GM23338 (cell line): ENCODE data around the gene NEK11. TPM values are rescaled to one million over a fixed set of nuclear protein-coding genes. Genes with fewer than 3 reads are reported as not detected.

Experiments
- ATAC-seq: fragments of 200-7000 bp; cut with Tn5 transposase; 3 replicates; pipeline ENCODE4 v1.9.1; 2020
- DNase-seq: peaks from one replicate; pipeline ENCODE4 v3.0.0-alpha.2; 2015; ENCODE audit warnings: low spot score
- H2AFZ ChIP-seq: fragments of 200-600 bp; sonication (generic); 2 replicates; pipeline ENCODE4 v1.8.0; 2016; ENCODE audit warnings: antibody characterized with exemption, mild to moderate bottlenecking, moderate library complexity
- H3F3A ChIP-seq: fragments of 200-600 bp; sonication (generic); replicated peaks from 2 replicates; pipeline ENCODE4 v1.8.0; 2017; ENCODE audit warnings: antibody characterized with exemption, mixed run types, low read depth
- H3K27ac ChIP-seq: fragments of 200-600 bp; sonication (generic); 2 replicates; pipeline ENCODE4 v1.6.1; 2016; ENCODE audit warnings: low read depth
- H3K27me3 ChIP-seq: fragments of 200-600 bp; sonication (generic); 2 replicates; pipeline ENCODE4 v1.8.0; 2016; ENCODE audit warnings: mild to moderate bottlenecking, mixed run types, moderate library complexity; ENCODE audit not compliant: insufficient read depth
- H3K36me3 ChIP-seq: fragments of 200-600 bp; sonication (generic); 2 replicates; pipeline ENCODE4 v1.8.0; 2016; ENCODE audit warnings: mild to moderate bottlenecking; ENCODE audit not compliant: insufficient read depth
- H3K4me1 ChIP-seq: fragments of 200-600 bp; sonication (generic); 2 replicates; pipeline ENCODE4 v1.8.0; 2016; ENCODE audit warnings: mild to moderate bottlenecking, moderate library complexity; ENCODE audit not compliant: insufficient read depth
- H3K4me2 ChIP-seq: fragments of 200-600 bp; sonication (generic); 2 replicates; pipeline ENCODE4 v1.7.1; 2017; ENCODE audit warnings: mixed run types
- H3K4me3 ChIP-seq: fragments of 200-600 bp; sonication (generic); 2 replicates; pipeline ENCODE4 v1.6.1; 2016; ENCODE audit warnings: mixed run types
- H3K79me2 ChIP-seq: fragments of 200-600 bp; sonication (generic); replicated peaks from 2 replicates; pipeline ENCODE4 v1.8.0; 2017; ENCODE audit warnings: mild to moderate bottlenecking; ENCODE audit not compliant: insufficient read depth
- H3K9me2 ChIP-seq: fragments of 200-600 bp; sonication (generic); 2 replicates; pipeline ENCODE4 v1.8.0; 2017; ENCODE audit not compliant: insufficient read depth
- H4K20me1 ChIP-seq: fragments of 200-600 bp; sonication (generic); replicated peaks from 2 replicates; pipeline ENCODE4 v1.8.0; 2017; ENCODE audit warnings: mild to moderate bottlenecking; ENCODE audit not compliant: insufficient read depth
- H3K27ac Mint-ChIP-seq: 2 replicates; pipeline ENCODE4 v1.8.0; 2020; ENCODE audit warnings: inconsistent platforms, mild to moderate bottlenecking, moderate library complexity, mixed read lengths
- H3K27me3 Mint-ChIP-seq: 3 replicates; pipeline ENCODE4 v1.8.0; 2022; ENCODE audit warnings: low read depth, mild to moderate bottlenecking, moderate library complexity, mixed read lengths, inconsistent platforms; ENCODE audit not compliant: insufficient read depth, poor library complexity
- H3K36me3 Mint-ChIP-seq: 3 replicates; pipeline ENCODE4 v1.8.0; 2021; ENCODE audit warnings: low read depth, mild to moderate bottlenecking, inconsistent platforms, moderate library complexity, mixed read lengths
- H3K4me1 Mint-ChIP-seq: 3 replicates; pipeline ENCODE4 v1.8.0; 2020; ENCODE audit warnings: mild to moderate bottlenecking, inconsistent platforms, mixed read lengths
- H3K4me3 Mint-ChIP-seq: 3 replicates; pipeline ENCODE4 v1.8.0; 2021; ENCODE audit warnings: moderate library complexity, mild to moderate bottlenecking, inconsistent platforms, mixed read lengths
- H3K9me3 Mint-ChIP-seq: 3 replicates; pipeline ENCODE4 v1.8.0; 2020; ENCODE audit warnings: moderate library complexity, mild to moderate bottlenecking, inconsistent platforms, mixed read lengths
- CREB1 ChIP-seq: fragments of 250-450 bp; sonication (Bioruptor Pico); IDR thresholded peaks from 2 replicates; pipeline ENCODE4 v1.5.0; 2020; ENCODE audit warnings: low read depth, mild to moderate bottlenecking, moderate library complexity
- CTCF ChIP-seq, 2 experiments: fragments of 200-600 bp in 1 of 2; sonication (generic) in 1 of 2; conservative IDR thresholded peaks; 2 replicates each; pipeline versions ENCODE4 v1.5.1 to v1.6.1; 2016 to 2017; ENCODE audit warnings: antibody characterized with exemption in 2 of 2, low read depth in 2 of 2, mild to moderate bottlenecking in 2 of 2, moderate library complexity in 1 of 2
- ETS1 ChIP-seq: IDR thresholded peaks from 2 replicates; pipeline ENCODE4 v1.6.1; 2016; ENCODE audit warnings: antibody characterized with exemption
- EZH2phosphoT487 ChIP-seq: fragments of 200-600 bp; sonication (generic); IDR thresholded peaks from one replicate; pipeline ENCODE4 v1.8.1; 2018; ENCODE audit warnings: antibody characterized with exemption; ENCODE audit not compliant: unreplicated experiment
- JUNB ChIP-seq: IDR thresholded peaks from one replicate; pipeline ENCODE4 v1.6.1; 2016; ENCODE audit warnings: antibody characterized with exemption; ENCODE audit not compliant: unreplicated experiment
- POLR2AphosphoS5 ChIP-seq: IDR thresholded peaks from 2 replicates; pipeline ENCODE4 v1.6.1; 2016; ENCODE audit warnings: antibody characterized with exemption, low read depth
- STAT1 ChIP-seq: IDR thresholded peaks from one replicate; pipeline ENCODE4 v1.6.1; 2016; ENCODE audit warnings: antibody characterized with exemption; ENCODE audit not compliant: unreplicated experiment
- ZNF331 ChIP-seq: fragments of 250-450 bp; sonication (Bioruptor Pico); IDR thresholded peaks from 2 replicates; pipeline ENCODE4 v1.5.0; 2020; ENCODE audit warnings: low read depth, mild to moderate bottlenecking, moderate library complexity
- ZNF462 ChIP-seq: fragments of 250-450 bp; sonication (Bioruptor Pico); IDR thresholded peaks from 2 replicates; pipeline ENCODE4 v1.5.0; 2020; ENCODE audit warnings: mild to moderate bottlenecking, moderate library complexity
- polyA plus RNA-seq: library from polyadenylated mRNA; unstranded; fragments of >200 nt; fragmentation: Nextera tagmentation; extraction: Ambion mirVana; gene quantifications from 2 replicates; pipeline ENCODE4 v1.2.1, GENCODE V29; 2016
- total RNA-seq: library from RNA; depleted of rRNA; stranded (reverse); fragments of >200 nt; shearing (Covaris generic); gene quantifications from 2 replicates; pipeline ENCODE4 v1.2.3, GENCODE V29; 2014

Gene NEK11
- total and polyA plus RNA-seq, 2 experiments from 2014 or later, result 0.80 to 1.1 TPM

- Mint-ChIP-seq H3K27ac (no peak overlapping the region), H3K9me3 (no peaks in the 10 kb centered on the region), H3K27me3 (peaks cover 2% of the 10 kb centered on the region), H3K36me3 (no peaks in the 10 kb centered on the region), H3K4me3 (no peak overlapping the region), H3K4me1 (peaks cover 12% of the 10 kb centered on the region)
- TF ChIP-seq STAT1 (no peak), POLR2AphosphoS5 (no peak), ZNF331 (CRISPR knock-in tag) (no peak)
- no peak overlapping the region for H3K4me2 ChIP-seq
- H4K20me1 ChIP-seq, result no peaks in the 10 kb centered on the region
- no peaks in the 10 kb centered on the region for H3K27me3 ChIP-seq
- H3K4me3 ChIP-seq, result no peak overlapping the region
- H3F3A ChIP-seq, result no peaks in the 10 kb centered on the region
- DNase-seq (no peak), ATAC-seq (no peak)
- H3K79me2 ChIP-seq, result no peaks in the 10 kb centered on the region
- no peak overlapping the region for H2AFZ ChIP-seq
- H3K9me2 ChIP-seq, result peaks cover 3% of the 10 kb centered on the region; the same call in 1 of the 2 replicates
- H3K36me3 ChIP-seq, result no peaks in the 10 kb centered on the region
- H3K4me1 ChIP-seq, result peaks cover 13% of the 10 kb centered on the region; the same call in 1 of the 2 replicates
- no peak overlapping the region for H3K27ac ChIP-seq
Measured at GRCh38 chr3:131282379-131282778, 255.7 kb downstream of the NEK11 start.

GRCh38 chr3:131282967-131283366 lies 256.3 kb downstream of the NEK11 start:
- no peak for ATAC-seq
- DNase-seq, result no peak
- Mint-ChIP-seq H3K4me1 (peaks cover 12% of the 10 kb centered on the region), H3K4me3 (no peak overlapping the region), H3K9me3 (no peaks in the 10 kb centered on the region), H3K27ac (no peak overlapping the region), H3K27me3 (peaks cover 2% of the 10 kb centered on the region), H3K36me3 (no peaks in the 10 kb centered on the region)
- H3K9me2 ChIP-seq, result peaks cover 3% of the 10 kb centered on the region; the same call in 1 of the 2 replicates
- H3F3A ChIP-seq, result no peaks in the 10 kb centered on the region
- no peaks in the 10 kb centered on the region for H3K36me3 ChIP-seq
- H3K4me3 ChIP-seq, result no peak overlapping the region
- no peak overlapping the region for H2AFZ ChIP-seq
- no peaks in the 10 kb centered on the region for H4K20me1 ChIP-seq
- no peak overlapping the region for H3K27ac ChIP-seq
- H3K4me1 ChIP-seq, result peaks cover 13% of the 10 kb centered on the region; the same call in 1 of the 2 replicates
- H3K79me2 ChIP-seq, result no peaks in the 10 kb centered on the region
- H3K4me2 ChIP-seq, result no peak overlapping the region
- H3K27me3 ChIP-seq, result no peaks in the 10 kb centered on the region
- TF ChIP-seq ZNF331 (CRISPR knock-in tag), result no peak
- TF ChIP-seq ZNF462 (CRISPR knock-in tag), result no peak
- TF ChIP-seq CREB1 (CRISPR knock-in tag), result no peak
- TF ChIP-seq STAT1, result no peak
- no peak for TF ChIP-seq CTCF (conservative IDR thresholded peaks at IDR 0.05; ENCODE audit: low read depth in 2 of 2)
- TF ChIP-seq ETS1, result no peak
- no peak for TF ChIP-seq EZH2phosphoT487
- no peak for TF ChIP-seq JUNB
- TF ChIP-seq POLR2AphosphoS5, result no peak
